Epidermal melanocyte (primary cell): ENCODE data around the gene NIFK.

Experiments
- DNase-seq: peaks from one replicate; pipeline ENCODE4 v3.0.0; 2011; ENCODE audit warnings: low spot score; ENCODE audit not compliant: insufficient read length

NIFK gene

DNA sequence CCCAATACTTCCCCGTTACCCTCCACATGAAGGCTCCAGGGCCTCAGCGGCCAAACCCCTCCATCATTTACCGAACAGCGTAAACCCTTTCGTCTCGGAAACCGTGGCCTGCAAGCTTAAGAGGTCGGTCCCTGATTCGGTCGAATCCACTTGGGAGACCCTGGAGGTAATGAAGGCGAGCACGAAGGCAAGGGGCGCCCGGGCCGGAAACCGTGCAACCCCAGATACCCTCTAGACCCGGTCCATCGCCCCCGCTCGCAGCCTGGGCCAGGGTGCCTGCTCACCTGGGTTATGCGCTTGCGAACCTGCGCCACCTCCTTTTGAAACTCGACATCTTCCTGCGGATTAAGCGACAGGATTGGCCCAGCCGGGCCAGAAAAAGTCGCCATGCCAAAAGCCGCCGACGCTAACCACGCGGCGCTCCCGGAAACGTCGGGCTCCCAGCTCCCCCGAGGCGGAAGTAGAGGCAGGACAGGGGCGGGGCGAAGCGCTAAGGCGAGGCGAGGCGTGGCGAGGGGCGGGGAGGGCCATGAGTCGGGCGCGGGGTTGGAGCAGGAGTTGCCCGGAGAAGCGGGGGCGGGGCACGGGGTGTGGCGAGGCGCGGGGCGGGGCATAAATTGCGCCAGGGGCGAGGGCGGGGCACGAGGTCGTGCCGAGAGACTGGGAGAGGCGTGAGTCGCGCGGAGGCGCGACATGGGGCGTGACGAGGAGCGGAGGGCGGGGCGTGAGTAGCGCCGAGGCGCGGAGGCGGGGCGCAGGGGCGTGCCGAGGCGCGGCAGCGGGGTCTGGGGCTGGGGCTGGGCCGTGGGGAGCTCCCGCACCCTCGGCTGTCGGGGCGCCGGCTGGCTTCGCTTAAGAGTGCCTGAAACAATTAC lies at the start of gene NIFK:
Gene NIFK (minus strand): TSS at position 414 of the 875 bp plus-strand sequence. CDS start 25 bp downstream, at position 389.
- DNase-seq, result peak; percentile 91

DNA sequence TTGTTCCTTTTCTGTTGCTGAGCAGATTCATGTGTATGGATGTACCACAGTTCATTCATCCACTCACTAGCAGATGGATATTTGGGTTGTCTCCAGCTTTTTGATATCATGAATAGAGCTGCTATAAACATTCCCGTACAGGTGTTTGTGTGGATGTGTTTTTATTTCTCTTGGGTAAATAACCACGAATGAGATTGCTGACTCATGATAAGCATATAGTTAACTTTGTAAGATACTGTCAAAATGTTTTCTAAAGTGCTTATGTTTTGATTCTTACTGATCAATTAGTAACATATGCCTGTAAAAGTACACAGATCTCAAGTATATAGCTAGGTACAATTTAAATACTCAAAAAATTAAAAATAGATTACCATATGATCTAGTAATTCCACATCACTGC lies 46.5 kb upstream of the NIFK start:
- DNase-seq, result no peak

DNA sequence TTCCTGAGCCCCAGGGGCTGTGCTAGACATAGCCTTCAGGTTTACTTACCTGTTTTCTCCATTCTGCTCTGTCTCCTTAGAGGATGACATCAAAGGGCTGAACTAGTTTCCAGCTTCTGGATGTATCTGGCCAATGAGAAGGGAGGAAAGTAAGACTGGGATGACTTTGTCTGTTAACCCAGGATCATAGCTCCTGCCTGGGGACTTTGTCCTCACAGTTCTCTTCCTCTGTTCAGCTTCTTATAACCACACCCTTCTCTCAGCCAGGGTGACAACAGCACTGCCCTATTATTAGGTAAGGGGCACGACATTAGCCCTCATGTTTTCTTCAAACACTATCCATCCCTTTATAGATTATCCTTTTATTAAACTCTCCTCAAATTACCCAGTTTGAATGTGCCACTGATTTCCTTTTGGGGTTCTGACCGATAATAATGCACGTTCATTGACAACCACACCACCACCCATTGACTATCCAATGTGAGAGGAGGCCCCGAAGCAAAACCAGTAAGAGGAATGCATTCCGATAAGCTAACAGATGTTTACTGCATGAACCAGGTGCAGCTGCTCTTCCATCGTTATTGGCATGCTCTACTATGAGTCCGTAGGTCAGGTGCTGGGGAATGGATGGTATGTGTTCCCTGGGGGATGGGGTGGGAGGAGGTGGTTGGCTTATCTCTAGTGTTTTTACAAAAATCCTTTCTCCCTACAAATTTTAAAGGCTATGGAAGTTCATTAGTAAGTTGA lies 42.2 kb upstream of the NIFK start:
- DNase-seq, result no peak

DNA sequence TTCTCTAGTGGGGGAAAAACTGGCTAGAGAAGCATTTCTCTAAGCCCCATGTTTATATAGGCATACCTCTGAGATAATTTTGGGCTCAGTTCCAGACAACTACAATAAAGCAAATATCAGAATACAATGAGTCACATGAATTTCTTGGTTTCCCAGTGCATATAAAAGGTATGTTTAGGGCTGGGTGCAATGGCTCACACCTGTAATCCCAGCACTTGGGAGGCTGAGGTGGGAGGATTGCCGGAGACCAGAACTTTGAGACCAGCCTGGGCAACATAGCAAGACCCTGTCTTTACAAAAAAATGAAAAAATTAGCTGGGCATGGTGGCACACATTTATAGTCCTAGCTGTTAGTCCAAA lies 41.0 kb upstream of the NIFK start:
- no peak for DNase-seq

DNA sequence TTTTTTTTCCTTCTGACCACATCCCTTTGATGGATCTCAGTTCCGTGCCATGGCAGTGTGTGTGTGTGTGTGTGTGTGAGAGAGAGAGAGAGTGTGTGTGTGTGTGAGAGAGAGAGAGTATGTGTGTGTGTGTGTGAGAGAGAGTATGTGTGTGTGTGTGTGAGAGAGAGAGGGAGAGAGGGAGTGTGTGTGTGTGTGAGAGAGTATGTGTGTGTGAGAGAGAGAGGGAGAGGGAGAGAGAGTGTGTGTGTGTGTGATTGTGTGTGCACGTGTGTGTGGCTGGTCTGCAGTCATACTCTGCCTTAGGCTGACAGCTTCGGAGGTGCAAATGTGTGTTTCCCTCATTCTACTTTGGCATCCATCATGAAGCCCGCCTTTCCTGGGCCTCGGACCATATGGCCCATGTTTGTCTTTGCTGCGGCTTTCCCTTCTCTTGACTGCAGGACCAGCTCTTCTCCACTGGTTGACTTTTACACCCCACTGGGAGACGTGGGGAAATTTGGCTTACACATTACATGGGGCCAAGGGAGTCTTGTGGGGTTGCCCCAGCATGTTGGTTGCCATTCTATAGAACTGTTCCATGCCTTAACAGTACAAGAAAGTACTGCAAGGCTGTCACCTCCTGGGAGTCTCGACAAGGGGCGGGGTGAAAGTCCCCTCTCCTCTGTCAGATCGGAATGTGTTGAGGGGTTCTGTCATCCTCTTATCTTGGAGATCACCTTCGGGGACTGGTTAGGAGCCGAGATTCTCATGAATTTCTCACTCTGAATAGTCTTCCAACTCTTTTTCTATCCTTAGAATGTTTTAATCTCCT lies 40.4 kb upstream of the NIFK start:
- DNase-seq, result no peak

DNA sequence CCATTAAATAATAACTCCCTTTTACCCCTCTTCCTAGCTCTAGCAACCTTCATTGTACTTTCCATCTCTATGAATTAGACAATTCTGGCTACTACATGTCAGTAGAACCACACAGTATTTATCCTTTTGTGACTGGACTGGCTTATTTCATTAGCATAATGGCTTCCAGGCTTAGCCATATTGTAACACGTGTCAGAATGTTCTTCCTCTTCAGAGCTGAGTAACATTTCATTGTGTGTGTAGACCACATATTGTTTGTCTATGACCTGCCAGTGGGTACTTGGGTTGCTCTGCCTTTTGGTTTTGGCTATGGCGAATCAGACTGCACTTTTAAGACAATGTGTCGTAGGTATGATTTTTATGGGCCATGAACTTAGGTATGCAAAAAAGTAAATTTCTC lies 39.7 kb upstream of the NIFK start:
- DNase-seq, result no peak

DNA sequence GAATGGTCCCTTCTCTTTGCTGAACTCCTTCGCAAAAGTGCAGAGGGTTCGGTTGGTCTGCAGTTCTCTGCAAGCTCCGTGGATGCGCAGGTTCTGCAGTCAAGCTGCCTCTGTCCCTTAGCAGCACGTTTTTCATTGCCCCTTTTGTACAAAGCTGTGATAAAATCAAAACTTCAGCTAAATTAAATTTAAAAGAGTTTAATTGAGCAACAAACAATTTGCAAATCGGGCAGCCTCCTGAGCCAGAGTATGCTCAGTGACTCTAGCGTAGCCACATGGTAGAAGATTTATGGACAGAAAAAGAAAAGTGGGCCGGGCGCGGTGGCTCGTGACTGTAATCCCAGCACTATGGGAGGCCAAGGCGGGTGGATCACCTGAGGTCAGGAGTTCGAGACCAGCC lies 37.6 kb upstream of the NIFK start:
- no peak for DNase-seq

DNA sequence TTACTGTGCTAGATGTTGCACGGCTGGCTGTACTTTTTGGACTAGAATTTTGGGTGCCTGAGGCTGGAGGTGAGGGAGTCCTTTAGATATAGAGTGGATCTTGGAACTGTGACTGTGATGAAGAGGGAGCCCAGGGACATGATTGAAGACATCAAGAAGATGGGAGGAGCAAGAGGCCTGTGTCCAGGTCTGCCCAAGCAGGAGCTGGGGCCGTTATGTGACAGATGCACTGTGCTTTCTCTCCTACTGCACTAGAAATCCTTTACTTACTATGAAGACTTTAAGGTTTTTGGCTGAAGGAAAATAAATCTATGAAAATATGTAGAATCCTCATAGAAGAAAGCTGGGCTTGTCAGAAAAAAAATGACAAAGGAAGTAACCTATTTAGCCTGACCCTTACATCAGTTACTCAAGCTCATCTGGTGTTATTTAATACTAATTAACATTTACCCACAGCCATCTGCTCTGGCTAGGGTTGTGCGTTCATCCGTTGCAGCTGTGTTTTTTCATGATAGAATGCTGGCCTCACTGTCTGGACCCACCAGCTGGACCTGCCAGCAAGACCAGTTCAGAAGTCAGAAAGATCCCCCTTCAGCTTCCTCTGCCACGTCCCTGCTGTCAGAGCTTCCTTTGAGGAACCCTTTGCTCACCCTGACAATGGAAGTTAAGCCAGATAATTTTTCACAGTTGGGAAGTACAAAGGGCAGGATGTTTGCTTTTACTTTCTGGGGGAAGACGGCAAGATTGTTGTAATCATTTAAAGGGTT lies 35.5 kb upstream of the NIFK start:
- no peak for DNase-seq

DNA sequence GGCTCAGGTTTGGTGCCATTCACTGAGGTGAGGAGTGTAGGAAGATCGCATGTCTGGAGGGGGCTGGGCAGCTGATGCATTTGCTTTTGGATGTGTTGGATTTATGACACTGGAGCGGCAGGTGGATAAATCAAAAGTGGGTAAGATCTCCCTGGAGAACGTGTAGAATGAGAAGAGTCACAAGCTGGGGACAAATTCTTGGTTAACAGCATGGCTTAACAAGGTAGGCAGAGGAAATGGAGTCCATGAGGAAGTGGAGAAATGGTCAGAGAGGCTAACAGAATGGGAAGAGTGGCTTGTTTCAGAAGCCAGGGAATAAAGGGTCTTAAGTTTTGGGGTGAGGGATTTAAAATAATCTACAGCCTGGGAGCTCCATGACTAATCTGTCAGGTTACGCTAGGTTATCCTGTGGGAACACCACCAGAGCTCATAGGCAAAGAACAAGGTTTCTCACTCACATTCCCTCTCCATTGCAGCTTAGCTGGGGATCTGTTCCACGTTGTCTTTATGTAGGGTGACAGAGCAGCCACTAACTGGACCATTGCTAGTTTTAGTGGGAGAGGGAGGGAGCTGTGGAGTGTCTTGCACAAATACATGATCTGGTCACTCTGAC lies 31.6 kb upstream of the NIFK start:
- no peak for DNase-seq

DNA sequence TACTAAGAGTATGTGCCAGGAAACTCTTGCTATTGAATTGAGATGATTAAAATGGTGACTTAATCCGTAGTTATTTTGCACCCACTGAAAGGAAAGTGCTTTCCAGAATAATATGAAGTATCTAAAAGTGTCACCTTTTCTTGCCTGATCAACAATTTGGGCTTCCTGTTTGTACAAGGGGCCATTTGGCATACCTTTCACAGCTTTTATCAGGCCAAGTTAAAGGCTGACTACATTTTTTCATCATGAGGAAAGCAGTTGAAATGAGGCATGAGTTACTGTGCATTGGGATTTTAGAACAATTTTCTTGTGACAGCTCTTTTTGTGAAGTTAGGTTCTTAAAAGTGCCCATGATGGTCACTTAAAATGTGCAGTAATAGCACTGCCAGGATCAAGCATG lies 29.9 kb upstream of the NIFK start:
- no peak for DNase-seq

DNA sequence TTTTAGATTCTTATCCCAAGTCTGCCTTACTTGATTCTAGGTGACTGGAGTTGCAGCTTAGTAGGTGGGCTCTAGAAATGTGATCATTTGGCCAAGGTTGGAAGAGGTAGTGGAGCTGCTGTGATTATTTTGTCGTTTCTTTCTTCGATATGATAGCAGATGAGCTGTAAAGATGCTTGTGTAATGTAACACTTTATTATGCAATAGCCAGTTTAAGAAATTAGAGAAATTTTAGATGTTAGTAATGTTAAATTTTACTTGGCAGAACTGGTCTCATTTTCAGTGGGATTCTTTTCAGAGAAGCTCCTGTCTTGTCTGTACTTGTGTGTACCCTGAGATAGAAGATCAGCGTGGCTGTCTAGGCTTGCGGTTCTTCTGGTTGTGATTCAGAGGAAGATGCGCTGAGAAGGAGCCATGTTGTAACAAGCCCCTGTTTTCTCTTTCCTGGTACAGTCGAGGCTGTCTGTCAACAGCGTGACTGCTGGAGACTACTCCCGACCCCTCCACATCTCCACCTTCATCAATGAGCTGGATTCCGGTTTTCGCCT lies 28.1 kb upstream of the NIFK start:
- no peak for DNase-seq

DNA sequence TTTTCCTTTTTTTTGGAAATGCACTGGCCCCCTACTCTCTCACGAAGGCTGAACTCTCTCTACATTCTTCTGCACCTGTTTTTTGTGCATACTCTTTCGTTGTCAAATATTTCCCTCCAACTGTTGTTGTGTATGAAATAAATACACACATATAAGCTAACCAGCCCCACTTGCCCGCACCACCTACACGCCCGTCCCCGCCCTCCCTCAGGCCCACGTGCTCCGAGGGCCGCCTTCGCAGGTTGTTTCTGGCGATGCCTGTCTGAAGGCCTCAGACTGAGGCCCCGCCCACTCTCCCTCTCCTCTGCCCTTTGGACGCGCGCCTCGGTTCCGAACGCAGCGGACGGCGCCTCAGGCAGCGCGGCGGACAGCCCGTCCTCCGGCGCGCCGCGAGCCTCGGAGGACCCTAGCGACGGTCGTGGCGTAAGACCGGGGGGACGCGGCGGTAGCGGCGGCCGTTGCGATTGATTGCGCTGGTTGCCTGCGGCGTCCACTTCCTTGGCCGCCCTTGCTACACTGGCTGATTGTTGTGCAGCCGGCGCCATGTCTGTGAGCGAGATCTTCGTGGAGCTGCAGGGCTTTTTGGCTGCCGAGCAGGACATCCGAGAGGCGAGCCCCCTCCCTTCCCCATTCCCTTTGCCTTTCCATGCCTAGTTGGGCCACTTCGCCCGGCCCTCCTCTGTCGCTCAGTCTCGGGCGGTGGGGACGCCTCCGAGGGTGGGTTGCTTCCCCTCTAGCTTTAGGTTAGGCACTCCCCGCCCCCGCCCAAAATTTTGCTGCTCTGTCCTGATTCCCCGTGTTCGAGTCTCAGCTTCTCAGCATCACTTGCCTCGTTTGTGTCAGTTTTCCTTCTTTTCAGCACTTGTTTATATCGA lies 18.8 kb upstream of the NIFK start, which contains the start of gene TSN:
Gene TSN (plus strand): TSS at position 415 of the 875 bp plus-strand sequence. CDS start 129 bp downstream, at position 544.
- DNase-seq, result peak; percentile 64

DNA sequence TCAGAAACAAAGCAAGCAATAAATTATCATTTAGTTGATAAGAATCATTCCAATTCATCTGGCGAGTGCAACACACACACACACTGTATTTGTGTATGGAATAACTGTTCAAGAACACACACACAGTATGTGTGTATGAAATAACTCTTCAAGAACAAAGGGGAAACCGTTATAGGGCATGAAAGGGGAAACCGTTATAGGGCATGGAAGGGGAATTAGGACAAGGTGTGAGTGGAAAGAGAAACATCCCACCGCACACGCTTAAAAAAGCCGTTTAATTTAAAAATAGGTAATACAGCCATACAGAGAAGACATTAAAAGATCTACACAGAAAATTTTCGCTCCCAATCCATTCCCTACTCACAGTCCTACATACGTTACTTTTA lies 18.2 kb upstream of the NIFK start:
- DNase-seq, result no peak

DNA sequence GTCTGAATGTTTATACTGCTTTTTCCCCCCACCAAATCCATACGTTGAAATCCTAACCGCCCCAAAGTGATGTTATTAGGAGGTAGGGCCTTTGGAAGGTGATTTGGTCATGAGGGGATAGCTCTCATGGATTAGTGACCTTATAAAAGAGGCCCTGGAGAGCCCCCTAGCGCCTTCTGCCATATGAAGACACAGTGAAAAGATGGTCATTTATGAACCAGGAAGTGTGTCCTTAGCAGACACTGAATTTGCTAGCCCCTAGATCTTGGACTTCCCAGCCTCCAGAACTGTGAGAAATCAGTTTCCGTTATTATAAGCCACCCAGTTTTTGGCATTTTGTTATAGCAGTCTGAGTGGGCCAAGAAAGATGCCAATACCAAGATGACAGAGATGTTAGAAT lies 11.5 kb upstream of the NIFK start:
- DNase-seq, result no peak

DNA sequence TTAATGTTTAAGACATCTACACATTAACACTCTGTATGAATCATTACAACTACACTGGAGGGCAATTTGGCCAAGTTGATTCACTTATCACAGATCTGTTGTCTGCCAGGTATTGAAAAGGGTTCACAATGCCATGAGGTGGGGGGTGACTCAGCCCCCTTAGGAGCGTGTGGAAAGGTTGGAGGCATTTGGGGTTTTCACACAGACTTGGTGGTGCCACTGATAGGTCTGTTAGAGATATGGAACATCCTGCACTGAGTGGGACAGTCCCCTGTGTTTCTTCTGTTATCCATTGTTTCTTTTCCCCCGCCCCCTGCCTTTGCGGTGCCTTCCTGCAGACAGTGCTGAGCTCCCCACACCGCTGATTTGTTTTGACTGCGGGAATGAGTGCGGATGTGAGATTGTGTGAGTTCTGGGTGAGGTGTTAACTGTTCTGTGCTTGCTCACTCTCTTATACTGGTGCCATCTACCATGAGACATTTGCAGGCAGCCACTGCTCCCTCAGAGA lies 9.4 kb upstream of the NIFK start:
- no peak for DNase-seq

DNA sequence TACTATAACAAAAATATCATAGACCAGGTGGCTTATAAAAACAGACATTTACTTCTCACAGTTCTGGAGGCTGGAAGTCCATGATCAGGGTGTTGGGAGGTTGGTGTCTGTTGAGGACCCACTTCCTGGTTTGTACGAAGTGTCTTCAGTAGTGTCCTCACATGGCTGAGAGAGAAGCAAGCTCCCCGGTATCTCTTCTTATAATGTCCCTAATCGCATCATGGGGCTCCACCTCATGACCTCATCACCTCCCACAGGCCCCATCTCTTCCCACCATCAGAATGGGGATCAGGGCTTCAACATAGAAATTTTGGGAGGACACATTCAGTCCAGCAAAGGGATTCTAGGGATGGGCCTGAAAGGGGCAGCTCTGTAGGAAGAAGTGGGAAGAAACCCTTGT lies 4.8 kb upstream of the NIFK start:
- no peak for DNase-seq

DNA sequence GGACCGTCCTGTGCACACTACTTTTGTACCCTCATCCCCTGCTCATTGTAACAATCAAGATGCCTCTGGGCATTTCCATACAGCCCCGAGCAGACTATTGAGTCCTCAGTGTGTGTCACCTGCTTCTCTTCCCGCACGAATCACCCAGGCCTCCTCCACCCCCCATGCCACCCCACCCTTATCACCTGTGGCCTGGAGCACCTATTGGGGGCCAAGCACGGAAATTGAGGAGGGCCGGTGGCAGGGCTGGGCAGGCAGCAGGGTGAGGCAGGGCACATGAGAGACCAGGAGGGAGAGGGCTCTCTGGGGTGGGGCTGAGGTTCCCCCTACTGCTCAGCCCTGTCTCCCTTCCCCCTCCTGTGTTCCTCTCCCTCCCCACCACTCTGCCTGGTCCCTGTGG lies 4.3 kb upstream of the NIFK start:
- no peak for DNase-seq

DNA sequence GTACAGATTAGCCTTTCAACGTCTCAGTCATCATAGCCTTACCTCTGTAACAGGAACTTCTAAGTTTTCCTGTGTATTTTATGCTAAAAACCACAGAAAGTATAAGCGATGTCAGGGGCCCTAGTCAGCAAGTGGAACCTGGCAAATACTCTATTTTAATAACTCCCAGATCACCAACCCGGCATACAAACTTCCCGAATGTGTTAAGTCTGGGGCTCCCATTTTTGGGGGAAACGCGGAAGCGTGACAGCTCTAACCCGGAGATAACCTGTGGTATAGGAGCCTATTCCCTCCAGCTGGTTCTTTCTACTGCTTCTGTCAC lies 574 bp downstream of the NIFK start:
- DNase-seq, result no peak

DNA sequence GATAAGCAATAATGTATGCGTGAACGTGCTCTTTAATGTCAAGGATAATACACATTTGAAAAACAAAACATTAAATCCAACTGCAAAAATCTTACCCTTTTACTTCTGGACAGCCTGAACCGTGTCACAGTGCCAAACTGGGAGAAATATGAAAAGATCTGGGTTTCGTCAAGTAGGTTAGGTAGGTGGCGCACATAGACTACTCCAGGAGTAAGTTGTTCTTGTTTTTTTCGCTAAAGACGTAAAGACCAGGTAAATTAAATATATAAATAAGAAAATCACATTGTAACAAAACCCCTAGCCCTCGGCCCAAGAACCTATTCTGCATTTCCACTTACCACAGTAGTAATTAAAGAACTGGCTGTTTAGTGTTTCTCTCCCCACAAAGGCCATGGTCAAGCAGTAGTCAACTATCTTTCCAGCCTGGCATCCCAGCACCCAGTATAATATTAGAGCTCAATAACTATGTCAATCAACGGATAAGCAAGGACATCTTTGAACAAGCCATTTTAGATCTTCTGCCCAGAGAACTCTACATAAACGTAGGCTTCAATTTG lies 1.1 kb downstream of the NIFK start:
- DNase-seq, result no peak
